ENCODE data around the gene MLNR. TPM values are rescaled to one million over a fixed set of nuclear protein-coding genes. Genes with fewer than 3 reads are reported as not detected.

The MLNR gene
- total and polyA plus RNA-seq, 2 experiments from 2014 or later, result not detected

DNA sequence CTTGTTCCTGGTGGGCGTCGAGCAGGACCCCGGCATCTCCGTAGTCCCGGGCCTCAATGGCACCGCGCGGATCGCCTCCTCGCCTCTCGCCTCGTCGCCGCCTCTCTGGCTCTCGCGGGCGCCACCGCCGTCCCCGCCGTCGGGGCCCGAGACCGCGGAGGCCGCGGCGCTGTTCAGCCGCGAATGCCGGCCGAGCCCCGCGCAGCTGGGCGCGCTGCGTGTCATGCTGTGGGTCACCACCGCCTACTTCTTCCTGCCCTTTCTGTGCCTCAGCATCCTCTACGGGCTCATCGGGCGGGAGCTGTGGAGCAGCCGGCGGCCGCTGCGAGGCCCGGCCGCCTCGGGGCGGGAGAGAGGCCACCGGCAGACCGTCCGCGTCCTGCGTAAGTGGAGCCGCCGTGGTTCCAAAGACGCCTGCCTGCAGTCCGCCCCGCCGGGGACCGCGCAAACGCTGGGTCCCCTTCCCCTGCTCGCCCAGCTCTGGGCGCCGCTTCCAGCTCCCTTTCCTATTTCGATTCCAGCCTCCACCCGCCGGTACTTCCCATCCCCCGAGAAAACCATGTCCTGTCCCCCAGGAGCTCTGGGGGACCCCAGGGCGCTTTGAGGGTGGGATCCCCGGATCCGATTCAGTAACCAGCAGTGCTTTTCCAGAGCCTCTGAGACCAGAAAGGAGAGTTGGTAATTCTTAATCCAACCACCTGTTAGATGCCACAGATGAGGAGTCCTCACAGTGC, 885 bp downstream of the MLNR start:
- H3K4me1 ChIP-seq (ENCODE audit: insufficient read depth), result no peaks in the 10 kb centered on the region
- H4K20me1 ChIP-seq (ENCODE audit: insufficient read depth, poor library complexity, severe bottlenecking), result no peaks in the 10 kb centered on the region
- peaks cover 86% of the 10 kb centered on the region for H3K27me3 ChIP-seq
- 10% methylated on average over 57 of the region's 73 CpGs for WGBS (ENCODE audit: low lambda C conversion rate, missing lambda C conversion rate)
- H3K27ac ChIP-seq, result no peak overlapping the region
- TF ChIP-seq EZH2 (IDR thresholded peaks at IDR 0.05; ENCODE audit: borderline replicate concordance) (peak; percentile 65), EZH2phosphoT487 (IDR thresholded peaks at IDR 0.05; ENCODE audit: low read depth, severe bottlenecking, unreplicated experiment) (peak; percentile 19)
- TF ChIP-seq, protein P1, sequence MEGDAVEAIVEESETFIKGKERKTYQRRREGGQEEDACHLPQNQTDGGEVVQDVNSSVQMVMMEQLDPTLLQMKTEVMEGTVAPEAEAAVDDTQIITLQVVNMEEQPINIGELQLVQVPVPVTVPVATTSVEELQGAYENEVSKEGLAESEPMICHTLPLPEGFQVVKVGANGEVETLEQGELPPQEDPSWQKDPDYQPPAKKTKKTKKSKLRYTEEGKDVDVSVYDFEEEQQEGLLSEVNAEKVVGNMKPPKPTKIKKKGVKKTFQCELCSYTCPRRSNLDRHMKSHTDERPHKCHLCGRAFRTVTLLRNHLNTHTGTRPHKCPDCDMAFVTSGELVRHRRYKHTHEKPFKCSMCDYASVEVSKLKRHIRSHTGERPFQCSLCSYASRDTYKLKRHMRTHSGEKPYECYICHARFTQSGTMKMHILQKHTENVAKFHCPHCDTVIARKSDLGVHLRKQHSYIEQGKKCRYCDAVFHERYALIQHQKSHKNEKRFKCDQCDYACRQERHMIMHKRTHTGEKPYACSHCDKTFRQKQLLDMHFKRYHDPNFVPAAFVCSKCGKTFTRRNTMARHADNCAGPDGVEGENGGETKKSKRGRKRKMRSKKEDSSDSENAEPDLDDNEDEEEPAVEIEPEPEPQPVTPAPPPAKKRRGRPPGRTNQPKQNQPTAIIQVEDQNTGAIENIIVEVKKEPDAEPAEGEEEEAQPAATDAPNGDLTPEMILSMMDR (IDR thresholded peaks at IDR 0.05; ENCODE audit: poor library complexity), result no peak
- no peaks in the 10 kb centered on the region for H3K9me2 ChIP-seq (replicated peaks; ENCODE audit: insufficient read depth)
- H3K36me3 ChIP-seq (replicated peaks; ENCODE audit: insufficient read depth, low read depth), result no peaks in the 10 kb centered on the region
- no peaks in the 10 kb centered on the region for H3K79me2 ChIP-seq
- no peak for DNase-seq (ENCODE audit: low spot score)
- no peaks in the 10 kb centered on the region for H3K9me3 ChIP-seq (ENCODE audit: low read depth)
- peak overlapping the region; percentile 76 for H2AFZ ChIP-seq
- H3K4me3 ChIP-seq, result no peak overlapping the region
- peak overlapping the region; percentile 79 for H3K4me2 ChIP-seq

DNA sequence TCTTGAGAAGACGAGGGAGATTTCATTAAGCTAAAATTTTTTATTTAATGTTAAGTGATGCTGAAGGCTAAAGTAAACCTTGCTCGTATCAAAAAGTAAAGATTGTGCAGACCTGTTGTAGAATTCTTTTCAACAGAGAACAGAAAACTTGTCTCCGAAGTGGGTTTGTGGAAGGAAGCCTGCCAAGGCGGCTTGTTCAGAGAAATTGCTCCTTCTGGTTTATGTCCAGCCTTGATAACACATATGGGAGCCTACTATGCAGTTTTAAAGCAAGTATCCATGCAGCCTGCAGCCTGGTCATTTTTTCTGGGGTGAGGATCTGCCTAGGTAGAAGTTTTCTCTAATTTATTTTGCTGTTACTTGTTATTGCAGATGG, 1.4 kb downstream of the MLNR start:
- no peaks in the 10 kb centered on the region for H3K4me1 ChIP-seq (ENCODE audit: insufficient read depth)
- H3K27ac ChIP-seq, result no peak overlapping the region
- H4K20me1 ChIP-seq (ENCODE audit: insufficient read depth, poor library complexity, severe bottlenecking), result no peaks in the 10 kb centered on the region
- no peaks in the 10 kb centered on the region for H3K9me2 ChIP-seq (replicated peaks; ENCODE audit: insufficient read depth)
- no peaks in the 10 kb centered on the region for H3K79me2 ChIP-seq
- H3K4me3 ChIP-seq, result no peak overlapping the region
- TF ChIP-seq EZH2 (IDR thresholded peaks at IDR 0.05; ENCODE audit: borderline replicate concordance) (no peak), EZH2phosphoT487 (IDR thresholded peaks at IDR 0.05; ENCODE audit: low read depth, severe bottlenecking, unreplicated experiment) (no peak)
- TF ChIP-seq, protein P1 (IDR thresholded peaks at IDR 0.05; ENCODE audit: poor library complexity), result no peak
- H3K9me3 ChIP-seq (ENCODE audit: low read depth), result no peaks in the 10 kb centered on the region
- H3K4me2 ChIP-seq, result peak overlapping the region; percentile 79
- DNase-seq (ENCODE audit: low spot score), result no peak
- no peak overlapping the region for H2AFZ ChIP-seq
- no peaks in the 10 kb centered on the region for H3K36me3 ChIP-seq (replicated peaks; ENCODE audit: insufficient read depth, low read depth)
- 71% methylated on average over 4 of the region's 4 CpGs for WGBS (ENCODE audit: low lambda C conversion rate, missing lambda C conversion rate)
- H3K27me3 ChIP-seq, result peaks cover 83% of the 10 kb centered on the region

DNA sequence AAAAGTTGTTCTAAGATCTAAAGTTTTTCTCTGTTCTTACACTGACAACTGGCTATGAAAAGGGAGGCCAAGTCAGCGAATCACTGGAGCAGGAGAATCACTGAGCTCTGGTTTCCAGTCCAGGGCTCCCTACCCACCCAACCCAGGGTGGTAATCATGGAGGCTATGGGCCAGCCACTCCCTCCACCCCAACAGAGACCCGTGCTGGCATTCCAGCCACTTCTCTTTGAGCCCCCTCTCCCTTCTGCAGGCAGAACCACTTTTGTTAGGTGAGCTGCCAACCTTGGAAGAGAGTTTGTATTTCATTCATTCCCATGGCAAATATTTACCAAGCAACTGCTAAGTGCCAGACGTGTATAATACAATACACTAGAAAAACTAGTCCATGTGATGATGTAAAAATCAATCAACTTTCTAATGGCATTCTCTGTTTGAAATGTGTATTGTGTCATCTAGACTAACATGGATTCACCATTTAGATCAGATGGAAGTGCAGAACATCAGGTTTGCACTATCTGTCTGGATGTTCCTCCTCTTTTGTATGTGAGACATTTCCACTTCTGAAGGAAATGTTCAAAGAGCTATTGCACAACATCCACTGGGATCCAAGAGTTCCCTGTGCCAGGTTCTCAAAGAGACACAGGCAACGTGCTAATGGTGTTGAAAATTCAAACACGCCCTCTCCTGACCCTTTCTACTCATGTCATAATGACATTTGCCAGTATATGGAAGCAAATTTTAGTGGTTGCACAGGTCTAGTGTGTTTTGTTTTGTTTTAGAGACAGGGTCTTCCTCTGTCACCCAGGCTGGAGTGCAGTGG, 5.3 kb downstream of the MLNR start:
- TF ChIP-seq, protein P1 (IDR thresholded peaks at IDR 0.05; ENCODE audit: poor library complexity), result no peak
- TF ChIP-seq EZH2 (IDR thresholded peaks at IDR 0.05; ENCODE audit: borderline replicate concordance), result no peak
- no peak for TF ChIP-seq EZH2phosphoT487 (IDR thresholded peaks at IDR 0.05; ENCODE audit: low read depth, severe bottlenecking, unreplicated experiment)

More for the DNA sequence above, 5.3 kb downstream of the MLNR start:
- H2AFZ ChIP-seq, result no peak overlapping the region
- H4K20me1 ChIP-seq (ENCODE audit: insufficient read depth, poor library complexity, severe bottlenecking), result no peaks in the 10 kb centered on the region
- H3K79me2 ChIP-seq, result no peaks in the 10 kb centered on the region
- DNase-seq (ENCODE audit: low spot score), result no peak
- H3K4me2 ChIP-seq, result no peak overlapping the region
- no peaks in the 10 kb centered on the region for H3K36me3 ChIP-seq (replicated peaks; ENCODE audit: insufficient read depth, low read depth)
- no peaks in the 10 kb centered on the region for H3K9me3 ChIP-seq (ENCODE audit: low read depth)
- no peaks in the 10 kb centered on the region for H3K4me1 ChIP-seq (ENCODE audit: insufficient read depth)
- no peak overlapping the region for H3K27ac ChIP-seq
- no peak overlapping the region for H3K4me3 ChIP-seq
- WGBS (ENCODE audit: low lambda C conversion rate, missing lambda C conversion rate), result 61% methylated on average over 5 of the region's 5 CpGs
- H3K9me2 ChIP-seq (replicated peaks; ENCODE audit: insufficient read depth), result no peaks in the 10 kb centered on the region
- H3K27me3 ChIP-seq, result peaks cover 48% of the 10 kb centered on the region
